ENCODE measurements around the gene GLRA2. TPM values are rescaled to one million over a fixed set of nuclear protein-coding genes. Genes with fewer than 3 reads are reported as not detected.

The GLRA2 gene
- total RNA-seq, 4 donors from 2014 or later = not detected

- Histone ChIP-seq H3K27me3 (no peaks in the 10 kb centered on the region), H3K4me1 (no peaks in the 10 kb centered on the region), H3K9me3 (no peaks in the 10 kb centered on the region), H3K36me3 (no peaks in the 10 kb centered on the region), H3K4me3 (no peak overlapping the region), H3K27ac (no peak overlapping the region)
- intact Hi-C loops (cut with DNase I; ENCODE audit: low total_unique reads) (no loop called here), in situ Hi-C loops (cut with MboI; ENCODE audit: low sequenced_read_pairs in 4 of 4) (no loop called here)
- no peak for TF ChIP-seq POLR2A (IDR thresholded peaks at IDR 0.05)
- TF ChIP-seq CTCF (IDR thresholded peaks at IDR 0.05 in 4 of 5, conservative IDR thresholded peaks at IDR 0.05 in 1 of 5) = no peak
- ATAC-seq = no peak
- DNase-seq = no peak
Measured at GRCh38 chrX:14506866-14507265, 22.5 kb upstream of the GLRA2 start.

- no peak for TF ChIP-seq CTCF (IDR thresholded peaks at IDR 0.05 in 4 of 5, conservative IDR thresholded peaks at IDR 0.05 in 1 of 5)
- ATAC-seq (no peak), DNase-seq (no peak)
- no peaks in the 10 kb centered on the region for H3K36me3 ChIP-seq
- no peaks in the 10 kb centered on the region for H3K27me3 ChIP-seq
- H3K27ac ChIP-seq = no peak overlapping the region
- H3K4me1 ChIP-seq = no peaks in the 10 kb centered on the region
- in situ Hi-C loops (cut with MboI; ENCODE audit: low sequenced_read_pairs in 4 of 4) (no loop called here), intact Hi-C loops (cut with DNase I; ENCODE audit: low total_unique reads) (no loop called here)
- H3K9me3 ChIP-seq = no peaks in the 10 kb centered on the region
- no peak overlapping the region for H3K4me3 ChIP-seq
Measured at GRCh38 chrX:14508025-14508690, 21.2 kb upstream of the GLRA2 start.

- no peak for DNase-seq
- intact Hi-C loops (cut with DNase I; ENCODE audit: low total_unique reads) = no loop called here
- no peak for TF ChIP-seq CTCF (IDR thresholded peaks at IDR 0.05 in 4 of 5, conservative IDR thresholded peaks at IDR 0.05 in 1 of 5)
- TF ChIP-seq POLR2A (IDR thresholded peaks at IDR 0.05) = no peak
- no peaks in the 10 kb centered on the region for H3K27me3 ChIP-seq
- no peaks in the 10 kb centered on the region for H3K9me3 ChIP-seq
- H3K4me3 ChIP-seq = no peak overlapping the region
- H3K4me1 ChIP-seq = no peaks in the 10 kb centered on the region
- in situ Hi-C loops (cut with MboI; ENCODE audit: low sequenced_read_pairs in 4 of 4) = no loop called here
- ATAC-seq = no peak
- H3K27ac ChIP-seq = no peak overlapping the region
- H3K36me3 ChIP-seq = no peaks in the 10 kb centered on the region
Measured at GRCh38 chrX:14509325-14510057, 19.8 kb upstream of the GLRA2 start.

GRCh38 chrX:14528629-14529289 lies 577 bp upstream of the GLRA2 start:
- H3K4me1 ChIP-seq = no peaks in the 10 kb centered on the region
- H3K27ac ChIP-seq = no peak overlapping the region
- H3K9me3 ChIP-seq = no peaks in the 10 kb centered on the region
- no peaks in the 10 kb centered on the region for H3K36me3 ChIP-seq
- no peak for TF ChIP-seq CTCF (IDR thresholded peaks at IDR 0.05 in 4 of 5, conservative IDR thresholded peaks at IDR 0.05 in 1 of 5)
- TF ChIP-seq POLR2A (IDR thresholded peaks at IDR 0.05) = no peak
- ATAC-seq = no peak
- H3K4me3 ChIP-seq = no peak overlapping the region
- in situ Hi-C loops (cut with MboI; ENCODE audit: low sequenced_read_pairs in 4 of 4) = no loop called here
- no peaks in the 10 kb centered on the region for H3K27me3 ChIP-seq
- intact Hi-C loops (cut with DNase I; ENCODE audit: low total_unique reads) = no loop called here
- no peak for DNase-seq

All from gastrocnemius medialis (tissue), 4 donors.